Rectal smooth muscle tissue (tissue), 1 donor: ENCODE results near the gene SCG3.

ENCODE experiments used
- H3K27ac ChIP-seq: one replicate; pipeline ENCODE4 v1.7.0; 2013; ENCODE audit warnings: low read depth, low read length, inconsistent platforms
- H3K27me3 ChIP-seq: one replicate; pipeline ENCODE4 v1.7.0; 2013; ENCODE audit warnings: low read length; ENCODE audit not compliant: control insufficient read depth, insufficient read depth
- H3K36me3 ChIP-seq: one replicate; pipeline ENCODE4 v1.7.0; 2013; ENCODE audit warnings: low read length; ENCODE audit not compliant: control insufficient read depth, insufficient read depth
- H3K4me1 ChIP-seq: one replicate; pipeline ENCODE4 v1.7.0; 2013; ENCODE audit warnings: low read length; ENCODE audit not compliant: control insufficient read depth, insufficient read depth
- H3K4me3 ChIP-seq: one replicate; pipeline ENCODE4 v1.7.0; 2013; ENCODE audit warnings: low read length
- H3K9ac ChIP-seq: one replicate; pipeline ENCODE4 v1.7.0; 2013; ENCODE audit warnings: low read length

Gene SCG3

GRCh38 chr15:51667478-51667877, 13.8 kb upstream of the SCG3 start:
- Histone ChIP-seq H3K4me3 (no peak overlapping the region), H3K36me3 (no peaks in the 10 kb centered on the region), H3K27me3 (no peaks in the 10 kb centered on the region), H3K9ac (no peak overlapping the region), H3K4me1 (no peaks in the 10 kb centered on the region), H3K27ac (no peak overlapping the region)

GRCh38 chr15:51668446-51668845, 12.9 kb upstream of the SCG3 start:
- no peaks in the 10 kb centered on the region for H3K36me3 ChIP-seq
- H3K27ac ChIP-seq = no peak overlapping the region
- H3K4me3 ChIP-seq = no peak overlapping the region
- H3K27me3 ChIP-seq = no peaks in the 10 kb centered on the region
- no peaks in the 10 kb centered on the region for H3K4me1 ChIP-seq
- H3K9ac ChIP-seq = no peak overlapping the region

GRCh38 chr15:51669381-51669780, 11.9 kb upstream of the SCG3 start:
- Histone ChIP-seq H3K27ac (no peak overlapping the region), H3K27me3 (no peaks in the 10 kb centered on the region), H3K9ac (no peak overlapping the region), H3K4me3 (no peak overlapping the region), H3K4me1 (no peaks in the 10 kb centered on the region), H3K36me3 (no peaks in the 10 kb centered on the region)

GRCh38 chr15:51672155-51672687, 9.1 kb upstream of the SCG3 start:
- H3K27me3 ChIP-seq = no peaks in the 10 kb centered on the region
- H3K36me3 ChIP-seq = no peaks in the 10 kb centered on the region
- no peak overlapping the region for H3K4me3 ChIP-seq
- H3K9ac ChIP-seq = no peak overlapping the region
- H3K4me1 ChIP-seq = no peaks in the 10 kb centered on the region
- H3K27ac ChIP-seq = no peak overlapping the region

GRCh38 chr15:51672913-51673857, 8.1 kb upstream of the SCG3 start:
- no peaks in the 10 kb centered on the region for H3K36me3 ChIP-seq

GRCh38 chr15:51675234-51675633, 6.1 kb upstream of the SCG3 start:
- H3K27ac ChIP-seq = no peak overlapping the region
- no peak overlapping the region for H3K9ac ChIP-seq
- no peaks in the 10 kb centered on the region for H3K36me3 ChIP-seq
- no peak overlapping the region for H3K4me3 ChIP-seq
- no peaks in the 10 kb centered on the region for H3K4me1 ChIP-seq
- H3K27me3 ChIP-seq = no peaks in the 10 kb centered on the region

More at GRCh38 chr15:51672913-51673857, 8.1 kb upstream of the SCG3 start:
- Histone ChIP-seq H3K27ac (no peak overlapping the region), H3K9ac (no peak overlapping the region), H3K4me3 (no peak overlapping the region), H3K4me1 (no peaks in the 10 kb centered on the region), H3K27me3 (no peaks in the 10 kb centered on the region)

GRCh38 chr15:51677021-51677420, 4.3 kb upstream of the SCG3 start:
- Histone ChIP-seq H3K36me3 (no peaks in the 10 kb centered on the region), H3K4me1 (no peaks in the 10 kb centered on the region), H3K27me3 (no peaks in the 10 kb centered on the region), H3K4me3 (no peak overlapping the region), H3K27ac (no peak overlapping the region), H3K9ac (no peak overlapping the region)

- no peak overlapping the region for H3K27ac ChIP-seq
- H3K4me3 ChIP-seq = no peak overlapping the region
- H3K4me1 ChIP-seq = no peaks in the 10 kb centered on the region
- no peak overlapping the region for H3K9ac ChIP-seq
- no peaks in the 10 kb centered on the region for H3K36me3 ChIP-seq
- H3K27me3 ChIP-seq = no peaks in the 10 kb centered on the region
Observed at GRCh38 chr15:51677452-51677851, 3.9 kb upstream of the SCG3 start.

- H3K27ac ChIP-seq = no peak overlapping the region
Observed at GRCh38 chr15:51678096-51678495, 3.2 kb upstream of the SCG3 start.

GRCh38 chr15:51680321-51680720, 982 bp upstream of the SCG3 start:
- H3K27me3 ChIP-seq = no peaks in the 10 kb centered on the region
- no peak overlapping the region for H3K4me3 ChIP-seq
- no peak overlapping the region for H3K27ac ChIP-seq

More at GRCh38 chr15:51678096-51678495, 3.2 kb upstream of the SCG3 start:
- no peaks in the 10 kb centered on the region for H3K36me3 ChIP-seq
- H3K27me3 ChIP-seq = no peaks in the 10 kb centered on the region
- no peak overlapping the region for H3K4me3 ChIP-seq
- no peaks in the 10 kb centered on the region for H3K4me1 ChIP-seq
- H3K9ac ChIP-seq = no peak overlapping the region

GRCh38 chr15:51687565-51687964, 6.3 kb downstream of the SCG3 start:
- no peaks in the 10 kb centered on the region for H3K36me3 ChIP-seq
- H3K4me3 ChIP-seq = no peak overlapping the region
- H3K9ac ChIP-seq = no peak overlapping the region
- H3K4me1 ChIP-seq = no peaks in the 10 kb centered on the region
- H3K27me3 ChIP-seq = peaks cover 2% of the 10 kb centered on the region
- no peak overlapping the region for H3K27ac ChIP-seq

More at GRCh38 chr15:51680321-51680720, 982 bp upstream of the SCG3 start:
- Histone ChIP-seq H3K36me3 (no peaks in the 10 kb centered on the region), H3K9ac (no peak overlapping the region), H3K4me1 (no peaks in the 10 kb centered on the region)

- no peaks in the 10 kb centered on the region for H3K36me3 ChIP-seq
- H3K27me3 ChIP-seq = peaks cover 2% of the 10 kb centered on the region
- H3K9ac ChIP-seq = no peak overlapping the region
- H3K4me3 ChIP-seq = no peak overlapping the region
- H3K27ac ChIP-seq = no peak overlapping the region
- H3K4me1 ChIP-seq = no peaks in the 10 kb centered on the region
Observed at GRCh38 chr15:51688863-51689262, 7.6 kb downstream of the SCG3 start.

- H3K4me3 ChIP-seq = no peak overlapping the region
- no peaks in the 10 kb centered on the region for H3K4me1 ChIP-seq
- no peaks in the 10 kb centered on the region for H3K27me3 ChIP-seq
- no peaks in the 10 kb centered on the region for H3K36me3 ChIP-seq
- H3K9ac ChIP-seq = no peak overlapping the region
- no peak overlapping the region for H3K27ac ChIP-seq
Observed at GRCh38 chr15:51692154-51692553, 10.9 kb downstream of the SCG3 start.
